HCT116 (cell line): ENCODE results near the gene LINC00305. TPM values are rescaled to one million over a fixed set of nuclear protein-coding genes. Genes with fewer than 3 reads are reported as not detected.

Experiments used
- ATAC-seq: fragments of 200-7000 bp; cut with Tn5 transposase; 2 replicates; pipeline ENCODE4 v1.9.1; 2020; ENCODE audit warnings: mild to moderate bottlenecking, moderate library complexity
- BruUV-seq: library from RNA; stranded (reverse); fragments of 400-500 nt; replicated peaks from 2 replicates; lab custom pipeline; 2021; lab: Mats Ljungman, UMichigan
- CTCF ChIA-PET: fragments of 300-600 bp; sonication (Branson Sonifier 250); formaldehyde crosslinking; loops from one replicate; lab custom pipeline; 2021; ENCODE audit warnings: antibody characterized with exemption; lab: Charles Lee
- POLR2A ChIA-PET: fragments of 300-600, 350-600 bp; sonication (Branson Sonifier 250); formaldehyde crosslinking; loops from one replicate; lab custom pipeline; 2021; ENCODE audit warnings: antibody characterized with exemption; lab: Charles Lee
- RAD21 ChIA-PET, 2 experiments: fragments of 300-600 bp; sonication (Branson Sonifier 250); formaldehyde crosslinking; loops; one replicate each; lab custom pipeline; 2023; ENCODE audit warnings: low total read pairs in 2 of 2; ENCODE audit not compliant: uncharacterized antibody in 2 of 2, unreplicated experiment in 2 of 2, low non-redundant PET in 1 of 2; lab: Charles Lee
- DNase-seq: peaks from one replicate; pipeline ENCODE4 v3.0.0-alpha.2; 2010; ENCODE audit warnings: low read depth, low spot score
- H2AFZ ChIP-seq: fragments of 200-600 bp; shearing (Covaris generic), sonication (generic); 2 replicates; pipeline ENCODE4 v1.6.1; 2017; ENCODE audit warnings: low read depth, mixed run types, mixed read lengths, antibody characterized with exemption, low read length; ENCODE audit not compliant: poor library complexity, severe bottlenecking
- H3K27ac ChIP-seq: 2 replicates; pipeline ENCODE4 v1.5.1; 2012; ENCODE audit warnings: low read depth, low read length
- H3K27me3 ChIP-seq: fragments of 200-600 bp; sonication (generic); 2 replicates; pipeline ENCODE4 v1.6.1; 2016; ENCODE audit warnings: mixed run types, low read length, mixed read lengths; ENCODE audit not compliant: insufficient read depth
- H3K36me3 ChIP-seq, 2 experiments: fragments of 200-500 bp in 1 of 2; fragments of 200-600 bp in 1 of 2; sonication (Bioruptor generic) in 1 of 2; sonication (generic) in 1 of 2; 2 replicates each; pipeline versions ENCODE4 v1.5.1 to v1.6.1; 2014 to 2016; ENCODE audit warnings: low read length in 2 of 2, inconsistent platforms in 1 of 2, mixed read lengths in 1 of 2, mixed run types in 1 of 2; ENCODE audit not compliant: insufficient read depth in 2 of 2, control insufficient read depth in 1 of 2
- H3K4me1 ChIP-seq, 2 experiments: fragments of 200-600 bp in 1 of 2; sonication (generic) in 1 of 2; 2 replicates each; pipeline versions ENCODE4 v1.5.1 to v1.6.1; 2012 to 2017; ENCODE audit warnings: low read length in 2 of 2, inconsistent platforms in 1 of 2, mild to moderate bottlenecking in 1 of 2, mixed read lengths in 1 of 2, mixed run types in 1 of 2, moderate library complexity in 1 of 2; ENCODE audit not compliant: insufficient read depth in 2 of 2, control insufficient read depth in 1 of 2
- H3K4me2 ChIP-seq: fragments of 200-600 bp; sonication (generic); 2 replicates; pipeline ENCODE4 v1.6.1; 2017; ENCODE audit warnings: mixed run types, low read length, mixed read lengths
- H3K4me3 ChIP-seq, 2 experiments: fragments of 200-600 bp in 1 of 2; sonication (generic) in 1 of 2; replicated peaks in 1 of 2; 2 replicates each; pipeline ENCODE4 v1.5.1; 2011 to 2016; ENCODE audit warnings: low read length in 2 of 2, control low read depth in 1 of 2, low read depth in 1 of 2, mild to moderate bottlenecking in 1 of 2, mixed read lengths in 1 of 2, mixed run types in 1 of 2
- H3K79me2 ChIP-seq: fragments of 200-600 bp; sonication (generic); 2 replicates; pipeline ENCODE4 v1.6.1; 2017; ENCODE audit warnings: mild to moderate bottlenecking, mixed run types, low read length, moderate library complexity, mixed read lengths; ENCODE audit not compliant: insufficient read depth
- H3K9ac ChIP-seq: fragments of 200-600 bp; sonication (generic); 2 replicates; pipeline ENCODE4 v1.6.1; 2016; ENCODE audit warnings: low read length, mixed read lengths
- H3K9me2 ChIP-seq: fragments of 200-600 bp; sonication (generic), shearing (Covaris generic); 2 replicates; pipeline ENCODE4 v1.6.1; 2017; ENCODE audit warnings: mixed run types, mild to moderate bottlenecking, moderate library complexity; ENCODE audit not compliant: insufficient read depth
- H3K9me3 ChIP-seq, 2 experiments: fragments of 200-500 bp in 1 of 2; fragments of 200-600 bp in 1 of 2; sonication (Bioruptor generic) in 1 of 2; sonication (generic) in 1 of 2; 2 replicates each; pipeline ENCODE4 v1.6.1; 2014 to 2017; ENCODE audit warnings: low read length in 2 of 2, mixed read lengths in 2 of 2, inconsistent platforms in 1 of 2, low read depth in 1 of 2, mild to moderate bottlenecking in 1 of 2, mixed run types in 1 of 2, moderate library complexity in 1 of 2; ENCODE audit not compliant: control insufficient read depth in 1 of 2, insufficient read depth in 1 of 2
- H4K20me1 ChIP-seq: fragments of 200-600 bp; sonication (generic), shearing (Covaris generic); 2 replicates; pipeline ENCODE4 v1.6.1; 2017; ENCODE audit warnings: mixed run types, mild to moderate bottlenecking, moderate library complexity; ENCODE audit not compliant: insufficient read depth
- CBX3 ChIP-seq: IDR thresholded peaks from 2 replicates; pipeline ENCODE4 v1.6.1; 2012; ENCODE audit warnings: low read depth
- CEBPB ChIP-seq: IDR thresholded peaks from 2 replicates; pipeline ENCODE4 v1.6.1; 2012; ENCODE audit warnings: low read depth
- ELF1 ChIP-seq: IDR thresholded peaks from 2 replicates; pipeline ENCODE4 v1.6.1; 2012; ENCODE audit warnings: low read depth, borderline replicate concordance
- EZH2 ChIP-seq: fragments of 200-600 bp; sonication (generic); IDR thresholded peaks from 2 replicates; pipeline ENCODE4 v1.6.1; 2017; ENCODE audit warnings: antibody characterized with exemption, mixed run types
- RAD21 ChIP-seq: IDR thresholded peaks from 2 replicates; pipeline ENCODE4 v1.6.1; 2012; ENCODE audit warnings: low read depth, mild to moderate bottlenecking
- SIN3A ChIP-seq: IDR thresholded peaks from 2 replicates; pipeline ENCODE4 v1.6.1; 2012; ENCODE audit warnings: low read depth
- intact Hi-C: fragments of 100-400 bp; cut with micrococcal nuclease; formaldehyde crosslinking; loops from 2 replicates; pipeline ENCODE4 v1.10.0; 2022
- total RNA-seq: library from RNA; stranded (reverse); gene quantifications from one replicate; pipeline ENCODE4 v1.2.1, GENCODE V29; 2021; ENCODE audit not compliant: unreplicated experiment
- TF ChIP-seq, protein P1 (sequence below): IDR thresholded peaks from 2 replicates; pipeline ENCODE4 v1.6.1; 2012

The LINC00305 gene
- total RNA-seq, 1 experiment from 2014 or later, result not detected

DNA sequence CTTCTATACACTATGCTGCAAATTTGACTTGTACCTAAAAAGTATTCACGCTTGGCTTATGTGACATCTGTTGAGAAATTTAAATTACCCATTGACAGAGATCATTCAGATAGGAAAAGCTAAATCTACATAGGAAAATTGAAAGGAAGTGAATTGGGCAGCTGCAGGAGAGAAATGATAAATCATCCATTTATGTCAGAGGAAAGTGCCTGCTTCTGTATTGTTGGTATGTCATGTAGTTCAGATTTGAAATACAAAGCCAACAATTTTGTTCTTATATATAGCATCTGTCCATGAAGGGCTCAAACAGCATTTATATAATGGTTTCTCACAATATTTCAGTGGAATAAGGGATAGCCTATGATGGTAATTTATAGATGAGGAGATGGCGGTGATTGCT is 17.6 kb downstream of the LINC00305 start:
- ChIA-PET RAD21 (no interaction called here), POLR2A (no interaction called here), CTCF (no interaction called here)
- Histone ChIP-seq H3K4me1 (no peaks in the 10 kb centered on the region), H3K4me3 (no peak overlapping the region), H3K4me2 (no peak overlapping the region), H3K27ac (no peak overlapping the region), H2AFZ (no peak overlapping the region), H3K79me2 (no peaks in the 10 kb centered on the region), H3K36me3 (no peaks in the 10 kb centered on the region), H3K9me2 (no peaks in the 10 kb centered on the region), H3K27me3 (no peaks in the 10 kb centered on the region), H4K20me1 (no peaks in the 10 kb centered on the region), H3K9ac (no peak overlapping the region), H3K9me3 (no peaks in the 10 kb centered on the region; a peak in 1 of 4 replicates)
- no peak for ATAC-seq
- BruUV-seq, result no TSS peak
- intact Hi-C loops, result no loop called here
- TF ChIP-seq, protein P1, sequence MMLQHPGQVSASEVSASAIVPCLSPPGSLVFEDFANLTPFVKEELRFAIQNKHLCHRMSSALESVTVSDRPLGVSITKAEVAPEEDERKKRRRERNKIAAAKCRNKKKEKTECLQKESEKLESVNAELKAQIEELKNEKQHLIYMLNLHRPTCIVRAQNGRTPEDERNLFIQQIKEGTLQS, result no peak
- TF ChIP-seq EZH2, result no peak
- TF ChIP-seq, all 23 proteins: peak for 0
- DNase-seq, result no peak

DNA sequence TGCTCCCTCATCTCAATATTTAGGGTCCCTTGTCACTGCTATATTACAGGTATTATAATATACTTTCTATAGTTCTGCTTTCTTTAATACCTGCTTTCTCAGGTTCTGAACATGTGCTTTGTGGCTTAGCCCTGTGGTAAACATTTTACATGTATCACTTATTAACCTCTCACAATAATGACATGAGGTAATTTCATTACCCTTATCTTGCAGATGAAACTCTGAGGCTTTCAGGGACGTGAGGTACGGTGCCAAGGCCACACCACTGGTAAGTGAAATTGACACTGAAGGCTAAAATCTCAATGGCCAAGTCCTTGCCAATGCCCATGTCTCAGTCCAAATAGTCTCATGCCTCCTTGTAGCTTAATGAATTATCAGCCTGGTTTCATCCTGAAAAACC is 21.7 kb downstream of the LINC00305 start:
- Histone ChIP-seq H3K9me3 (no peaks in the 10 kb centered on the region; a peak in 1 of 4 replicates), H4K20me1 (no peaks in the 10 kb centered on the region), H3K4me1 (no peaks in the 10 kb centered on the region), H3K36me3 (no peaks in the 10 kb centered on the region), H3K9me2 (no peaks in the 10 kb centered on the region), H3K9ac (no peak overlapping the region), H3K79me2 (no peaks in the 10 kb centered on the region), H3K27ac (no peak overlapping the region), H3K4me3 (no peak overlapping the region), H3K4me2 (no peak overlapping the region), H2AFZ (no peak overlapping the region), H3K27me3 (no peaks in the 10 kb centered on the region)
- RAD21 ChIA-PET, result no interaction called here
- no peak for TF ChIP-seq CBX3
- no peak for TF ChIP-seq SIN3A
- TF ChIP-seq ELF1, result no peak
- no peak for TF ChIP-seq RAD21
- no peak for TF ChIP-seq CEBPB
- CTCF ChIA-PET, result no interaction called here
- no TSS peak for BruUV-seq
- ATAC-seq (no peak), DNase-seq (no peak)
- POLR2A ChIA-PET, result no interaction called here
- intact Hi-C loops, result no loop called here
